Osteoblast (primary cell): ENCODE data around the gene ZCCHC4. TPM values are rescaled to one million over a fixed set of nuclear protein-coding genes. Genes with fewer than 3 reads are reported as not detected.
A peak's percentile ranks its signal among the peaks of the same experiment; 100 is the strongest.

Experiments
- DNase-seq: peaks from one replicate; pipeline ENCODE4 v3.0.0; 2011; ENCODE audit warnings: low spot score, mixed read lengths; ENCODE audit not compliant: insufficient read length; ENCODE audit errors: missing footprints
- H2AFZ ChIP-seq: 2 replicates; pipeline ENCODE4 v1.6.0; 2011; ENCODE audit warnings: mild to moderate bottlenecking, low read length
- H3K27ac ChIP-seq: 2 replicates; pipeline ENCODE4 v1.5.1; 2011; ENCODE audit warnings: mild to moderate bottlenecking, low read depth, low read length, moderate library complexity
- H3K27me3 ChIP-seq: 2 replicates; pipeline ENCODE4 v1.6.0; 2012; ENCODE audit warnings: mild to moderate bottlenecking, control low read depth, inconsistent platforms, low read length, moderate library complexity; ENCODE audit not compliant: insufficient read depth
- H3K36me3 ChIP-seq: 2 replicates; pipeline ENCODE4 v1.5.1; 2011; ENCODE audit warnings: mild to moderate bottlenecking, low read length, control low read depth, moderate library complexity; ENCODE audit not compliant: insufficient read depth
- H3K4me1 ChIP-seq: 2 replicates; pipeline ENCODE4 v1.5.1; 2011; ENCODE audit warnings: mild to moderate bottlenecking, low read length, control low read depth, moderate library complexity; ENCODE audit not compliant: insufficient read depth
- H3K4me2 ChIP-seq: 2 replicates; pipeline ENCODE4 v1.6.0; 2011; ENCODE audit warnings: mild to moderate bottlenecking, low read length; ENCODE audit not compliant: insufficient read depth
- H3K4me3 ChIP-seq: fragments of 200-600 bp; sonication (generic); 3 replicates; pipeline ENCODE4 v1.5.1; 2012; ENCODE audit warnings: mild to moderate bottlenecking, low read length, inconsistent platforms; ENCODE audit not compliant: insufficient read depth
- H3K79me2 ChIP-seq: 2 replicates; pipeline ENCODE4 v1.6.0; 2012; ENCODE audit warnings: mild to moderate bottlenecking, low read length, control low read depth, inconsistent platforms; ENCODE audit not compliant: insufficient read depth
- H3K9me3 ChIP-seq: 2 replicates; pipeline ENCODE4 v1.5.1; 2011; ENCODE audit warnings: low read depth, low read length, control low read depth
- H4K20me1 ChIP-seq: 2 replicates; pipeline ENCODE4 v1.6.0; 2012; ENCODE audit warnings: mild to moderate bottlenecking, low read length, control low read depth; ENCODE audit not compliant: insufficient read depth
- CTCF ChIP-seq: IDR thresholded peaks from 2 replicates; pipeline ENCODE4 v1.5.1; 2011; ENCODE audit warnings: mild to moderate bottlenecking, low read depth, low read length, moderate library complexity; ENCODE audit errors: extremely low read depth
- total RNA-seq: library from RNA; depleted of rRNA; stranded (reverse); fragments of >200 nt; gene quantifications from 2 replicates; pipeline ENCODE4 v1.2.3, GENCODE V29; 2012

ZCCHC4 gene
- total RNA-seq, 1 donor: 13.4 TPM

GRCh38 chr4:25330905-25331808 lies 18.6 kb downstream of the ZCCHC4 start:
- DNase-seq: no peak
- Histone ChIP-seq H3K36me3 (peaks cover 6% of the 10 kb centered on the region), H3K27me3 (no peaks in the 10 kb centered on the region), H3K4me2 (peak overlapping the region; percentile 56), H3K4me3 (no peak overlapping the region), H3K4me1 (no peaks in the 10 kb centered on the region), H3K9me3 (no peaks in the 10 kb centered on the region), H2AFZ (peak overlapping the region; percentile 9), H3K79me2 (peaks cover 4% of the 10 kb centered on the region), H4K20me1 (no peaks in the 10 kb centered on the region), H3K27ac (peak overlapping the region; percentile 41)
- TF ChIP-seq CTCF: no peak

GRCh38 chr4:25343671-25344070 lies 31.1 kb downstream of the ZCCHC4 start:
- H3K27ac ChIP-seq: no peak overlapping the region
- H2AFZ ChIP-seq: no peak overlapping the region
- H3K4me3 ChIP-seq: no peak overlapping the region
- no peaks in the 10 kb centered on the region for H3K27me3 ChIP-seq
- DNase-seq: no peak
- H3K9me3 ChIP-seq: no peaks in the 10 kb centered on the region
- no peaks in the 10 kb centered on the region for H3K79me2 ChIP-seq
- no peaks in the 10 kb centered on the region for H3K36me3 ChIP-seq
- TF ChIP-seq CTCF: no peak
- no peaks in the 10 kb centered on the region for H4K20me1 ChIP-seq
- H3K4me2 ChIP-seq: no peak overlapping the region
- peaks cover 2% of the 10 kb centered on the region for H3K4me1 ChIP-seq

- Histone ChIP-seq H3K4me3 (no peak overlapping the region), H3K4me1 (peaks cover 2% of the 10 kb centered on the region), H3K27ac (no peak overlapping the region), H3K27me3 (no peaks in the 10 kb centered on the region), H3K4me2 (no peak overlapping the region), H3K9me3 (no peaks in the 10 kb centered on the region), H3K36me3 (no peaks in the 10 kb centered on the region), H4K20me1 (no peaks in the 10 kb centered on the region), H3K79me2 (no peaks in the 10 kb centered on the region), H2AFZ (no peak overlapping the region)
- DNase-seq: no peak
- no peak for TF ChIP-seq CTCF
Measured at GRCh38 chr4:25345744-25346143, 33.2 kb downstream of the ZCCHC4 start.

- H4K20me1 ChIP-seq: no peaks in the 10 kb centered on the region
Measured at GRCh38 chr4:25346913-25347312, 34.3 kb downstream of the ZCCHC4 start.

More at GRCh38 chr4:25346913-25347312, 34.3 kb downstream of the ZCCHC4 start:
- H3K4me1 ChIP-seq: peaks cover 5% of the 10 kb centered on the region
- H3K9me3 ChIP-seq: no peaks in the 10 kb centered on the region
- no peak for DNase-seq
- H3K36me3 ChIP-seq: no peaks in the 10 kb centered on the region
- TF ChIP-seq CTCF: no peak
- no peak overlapping the region for H2AFZ ChIP-seq
- H3K27me3 ChIP-seq: no peaks in the 10 kb centered on the region
- H3K4me2 ChIP-seq: no peak overlapping the region
- no peak overlapping the region for H3K4me3 ChIP-seq
- H3K79me2 ChIP-seq: no peaks in the 10 kb centered on the region
- no peak overlapping the region for H3K27ac ChIP-seq
